Fibroblast of villous mesenchyme (primary cell): ENCODE data around the gene SRD5A1. TPM values are rescaled to one million over a fixed set of nuclear protein-coding genes. Genes with fewer than 3 reads are reported as not detected.

Experiments used
- DNase-seq: peaks from one replicate; pipeline ENCODE4 v3.0.0-alpha.2; 2010; ENCODE audit warnings: low read depth
- H3K4me3 ChIP-seq: 2 replicates; pipeline ENCODE4 v1.5.1; 2011; ENCODE audit warnings: low read depth, mild to moderate bottlenecking, low read length
- total RNA-seq: library from RNA; depleted of rRNA; stranded (reverse); fragments of >200 nt; gene quantifications from 2 replicates; pipeline ENCODE4 v1.2.3, GENCODE V29; 2012
- TF ChIP-seq, protein P1 (sequence below): IDR thresholded peaks from 2 replicates; pipeline ENCODE4 v1.5.1; 2012; ENCODE audit warnings: low read depth, mild to moderate bottlenecking, low read length; ENCODE audit not compliant: insufficient read depth

The SRD5A1 gene
- total RNA-seq, 1 donor, result 7.3 TPM

- TF ChIP-seq, protein P1, sequence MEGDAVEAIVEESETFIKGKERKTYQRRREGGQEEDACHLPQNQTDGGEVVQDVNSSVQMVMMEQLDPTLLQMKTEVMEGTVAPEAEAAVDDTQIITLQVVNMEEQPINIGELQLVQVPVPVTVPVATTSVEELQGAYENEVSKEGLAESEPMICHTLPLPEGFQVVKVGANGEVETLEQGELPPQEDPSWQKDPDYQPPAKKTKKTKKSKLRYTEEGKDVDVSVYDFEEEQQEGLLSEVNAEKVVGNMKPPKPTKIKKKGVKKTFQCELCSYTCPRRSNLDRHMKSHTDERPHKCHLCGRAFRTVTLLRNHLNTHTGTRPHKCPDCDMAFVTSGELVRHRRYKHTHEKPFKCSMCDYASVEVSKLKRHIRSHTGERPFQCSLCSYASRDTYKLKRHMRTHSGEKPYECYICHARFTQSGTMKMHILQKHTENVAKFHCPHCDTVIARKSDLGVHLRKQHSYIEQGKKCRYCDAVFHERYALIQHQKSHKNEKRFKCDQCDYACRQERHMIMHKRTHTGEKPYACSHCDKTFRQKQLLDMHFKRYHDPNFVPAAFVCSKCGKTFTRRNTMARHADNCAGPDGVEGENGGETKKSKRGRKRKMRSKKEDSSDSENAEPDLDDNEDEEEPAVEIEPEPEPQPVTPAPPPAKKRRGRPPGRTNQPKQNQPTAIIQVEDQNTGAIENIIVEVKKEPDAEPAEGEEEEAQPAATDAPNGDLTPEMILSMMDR, result no peak
- no peak for DNase-seq
- H3K4me3 ChIP-seq, result no peak overlapping the region
These were observed 74.6 kb downstream of the SRD5A1 start for GRCh38 chr5:6707852-6708251.

DNA sequence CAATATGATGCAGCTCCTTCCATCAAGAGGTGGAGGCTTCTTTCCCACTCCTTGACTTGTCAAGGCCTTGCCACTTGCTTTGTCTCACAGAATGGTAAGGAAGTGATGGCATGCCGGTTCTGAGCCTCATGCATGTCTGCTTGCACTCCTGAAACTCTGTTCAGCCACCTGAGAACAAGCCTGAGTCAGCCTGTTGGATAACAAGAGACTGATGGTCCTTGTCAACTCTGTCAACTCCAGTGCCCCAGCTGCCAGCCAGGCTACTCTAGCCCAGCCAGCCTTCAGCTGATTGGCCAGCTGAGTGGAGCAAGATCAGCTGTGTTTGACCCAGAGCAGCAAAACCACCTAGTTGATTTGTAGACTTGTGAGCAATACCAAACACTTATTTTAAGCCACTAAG is 75.6 kb downstream of the SRD5A1 start:
- TF ChIP-seq, protein P1, result no peak
- no peak for DNase-seq
- no peak overlapping the region for H3K4me3 ChIP-seq

DNA sequence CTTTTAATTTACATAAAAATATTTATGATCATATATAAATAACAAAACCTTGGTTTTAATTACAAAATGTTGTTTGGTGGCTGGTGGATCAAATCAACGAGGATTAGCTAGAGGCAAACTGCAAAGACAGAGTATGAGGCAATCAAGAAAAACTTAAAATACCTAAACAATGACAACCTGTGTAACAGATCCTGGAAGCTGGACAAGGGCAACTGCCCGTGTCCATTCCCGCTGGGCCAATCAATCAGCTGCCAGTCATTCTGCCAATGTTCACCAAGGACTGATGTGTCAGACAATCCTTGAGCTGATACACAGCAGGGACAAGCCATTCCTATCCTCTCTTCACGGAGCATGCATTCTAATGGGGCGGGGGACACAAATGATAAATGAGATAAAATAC is 76.8 kb downstream of the SRD5A1 start:
- TF ChIP-seq, protein P1, result no peak
- H3K4me3 ChIP-seq, result no peak overlapping the region
- DNase-seq, result no peak

- TF ChIP-seq, protein P1, result no peak
- DNase-seq, result no peak
These were observed 77.5 kb downstream of the SRD5A1 start for GRCh38 chr5:6710551-6711318.

GRCh38 chr5:6711409-6712141 is 78.3 kb downstream of the SRD5A1 start:
- TF ChIP-seq, protein P1, result no peak
- peak overlapping the region; percentile 77 for H3K4me3 ChIP-seq
- DNase-seq, result no peak

More at GRCh38 chr5:6710551-6711318, 77.5 kb downstream of the SRD5A1 start:
- no peak overlapping the region for H3K4me3 ChIP-seq

DNA sequence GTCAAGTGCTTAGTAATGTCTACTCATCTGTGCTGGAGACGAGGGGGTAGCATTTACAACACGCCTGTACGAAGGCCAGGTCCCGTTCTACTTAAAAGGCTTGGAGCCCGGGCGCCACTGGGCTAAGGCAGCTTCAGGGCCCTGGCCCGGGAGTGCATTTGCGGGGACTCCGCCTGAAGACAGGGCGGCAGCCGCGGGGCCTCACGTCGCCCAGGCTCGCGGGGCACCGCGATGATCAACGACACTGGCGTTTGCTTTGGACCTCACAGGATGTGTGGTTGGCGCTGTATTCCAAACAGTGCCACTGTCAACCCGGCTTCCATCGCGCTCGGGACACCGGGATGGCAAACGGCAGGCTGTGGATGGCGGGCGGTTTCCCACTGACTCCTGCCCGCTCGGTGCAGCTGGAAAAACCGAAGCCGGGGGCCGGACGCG is 78.9 kb downstream of the SRD5A1 start:
- TF ChIP-seq, protein P1, result no peak
- peak overlapping the region; percentile 77 for H3K4me3 ChIP-seq
- peak; percentile 52 for DNase-seq
